ENCODE measurements around the gene TMIGD1.

TMIGD1 gene

DNA sequence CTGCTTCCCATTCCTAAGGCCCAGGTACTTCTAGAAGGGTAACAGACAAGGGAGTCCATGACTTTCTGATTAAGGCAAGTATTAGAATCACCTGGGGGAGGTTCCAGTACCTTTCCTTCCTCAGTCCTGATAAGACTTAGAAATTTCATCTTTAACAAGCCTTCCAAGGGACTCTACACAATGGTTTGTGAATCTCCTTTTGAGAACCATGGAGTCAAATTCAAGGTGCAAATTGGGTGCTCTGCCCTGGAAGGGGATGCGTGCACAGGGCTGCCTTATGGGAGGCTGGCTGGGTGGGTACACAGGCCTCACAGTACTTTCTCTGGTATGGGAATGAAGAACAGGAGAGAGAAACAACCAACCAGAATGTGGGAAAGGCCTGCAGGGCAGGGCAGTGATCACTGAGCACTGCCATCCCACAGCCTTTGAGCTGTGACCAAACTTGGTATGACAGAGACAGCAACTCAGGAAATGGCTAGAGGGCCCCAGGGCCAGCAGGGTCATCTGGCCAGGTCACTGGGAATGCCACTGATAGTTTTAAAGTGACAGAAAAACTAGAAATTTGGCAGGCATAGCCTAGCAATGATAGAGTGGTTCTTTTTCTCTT, 3.6 kb upstream of the TMIGD1 start:
- no peaks in the 10 kb centered on the region for H3K36me3 ChIP-seq (ENCODE audit: control insufficient read depth, insufficient read depth, low read length)
- no peak overlapping the region for H3K9ac ChIP-seq (ENCODE audit: low read length)

DNA sequence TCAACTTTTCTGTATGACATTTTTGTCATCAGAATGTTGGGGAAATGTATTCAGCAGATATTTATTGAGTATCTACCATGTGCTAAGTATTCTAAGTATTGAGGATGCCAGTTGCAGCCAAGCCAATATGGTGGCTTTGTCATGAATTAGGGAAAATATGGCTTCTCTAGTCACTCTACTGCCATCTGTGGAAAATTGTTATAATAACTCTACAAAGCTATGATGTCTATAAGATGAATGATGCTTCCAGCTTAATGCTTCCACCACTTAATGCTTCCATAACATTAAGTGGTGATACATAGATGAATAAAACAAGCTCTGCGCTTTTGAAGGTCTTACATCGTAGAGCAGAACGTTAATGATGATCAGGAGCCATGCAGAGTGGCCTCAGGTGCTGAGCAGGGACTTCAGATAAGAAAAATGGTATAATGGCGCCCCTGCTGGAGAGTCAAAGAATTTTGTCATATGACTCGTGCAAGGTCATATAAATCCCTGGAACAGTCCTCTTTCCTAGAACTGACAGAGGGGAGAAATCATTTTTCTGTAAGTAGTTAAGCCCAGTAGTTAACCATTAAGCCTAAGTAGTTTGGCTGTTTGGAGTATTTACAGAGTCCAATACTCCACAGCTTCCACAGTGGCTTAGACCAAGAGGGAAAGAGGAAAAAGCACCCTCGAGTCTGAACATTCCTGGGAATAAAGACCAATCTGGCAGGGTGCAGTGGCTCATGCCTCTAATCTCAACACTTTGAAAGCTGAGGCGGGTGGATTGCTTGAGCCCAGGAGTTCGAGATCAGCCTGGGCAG, 2.7 kb upstream of the TMIGD1 start:
- Histone ChIP-seq H3K4me3 (ENCODE audit: low read length) (no peak overlapping the region), H3K27me3 (ENCODE audit: control insufficient read depth, insufficient read depth, low read length) (no peaks in the 10 kb centered on the region), H3K4me1 (ENCODE audit: control insufficient read depth, insufficient read depth, low read length) (no peaks in the 10 kb centered on the region), H3K36me3 (ENCODE audit: control insufficient read depth, insufficient read depth, low read length) (no peaks in the 10 kb centered on the region), H3K27ac (ENCODE audit: low read depth, low read length) (no peak overlapping the region), H3K9ac (ENCODE audit: low read length) (no peak overlapping the region)

More for the DNA sequence above, 3.6 kb upstream of the TMIGD1 start:
- H3K4me3 ChIP-seq (ENCODE audit: low read length) = no peak overlapping the region
- H3K27me3 ChIP-seq (ENCODE audit: control insufficient read depth, insufficient read depth, low read length) = no peaks in the 10 kb centered on the region
- H3K27ac ChIP-seq (ENCODE audit: low read depth, low read length) = no peak overlapping the region
- H3K4me1 ChIP-seq (ENCODE audit: control insufficient read depth, insufficient read depth, low read length) = no peaks in the 10 kb centered on the region

DNA sequence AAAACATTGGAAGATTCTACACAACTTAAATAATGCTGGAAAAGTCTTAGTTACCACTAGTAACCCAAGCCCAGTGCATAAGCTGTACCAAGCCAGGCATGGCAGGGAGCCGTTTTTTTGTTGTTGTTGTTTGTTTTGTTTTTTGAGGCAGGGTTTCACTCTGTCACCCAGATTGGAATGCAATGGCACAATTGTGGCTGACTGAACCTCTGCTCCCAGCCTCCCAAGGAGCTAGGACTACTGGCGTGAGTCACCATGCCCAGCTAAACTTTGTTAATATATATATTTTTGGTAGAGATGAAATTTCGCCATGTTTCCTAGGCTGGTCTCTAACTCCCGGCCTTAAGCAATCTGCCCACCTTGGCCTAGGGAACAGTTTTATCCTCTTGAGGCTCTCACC, 564 bp upstream of the TMIGD1 start:
- Histone ChIP-seq H3K4me1 (ENCODE audit: control insufficient read depth, insufficient read depth, low read length) (no peaks in the 10 kb centered on the region), H3K4me3 (ENCODE audit: low read length) (no peak overlapping the region), H3K36me3 (ENCODE audit: control insufficient read depth, insufficient read depth, low read length) (no peaks in the 10 kb centered on the region), H3K27me3 (ENCODE audit: control insufficient read depth, insufficient read depth, low read length) (no peaks in the 10 kb centered on the region), H3K9ac (ENCODE audit: low read length) (no peak overlapping the region), H3K27ac (ENCODE audit: low read depth, low read length) (no peak overlapping the region)

DNA sequence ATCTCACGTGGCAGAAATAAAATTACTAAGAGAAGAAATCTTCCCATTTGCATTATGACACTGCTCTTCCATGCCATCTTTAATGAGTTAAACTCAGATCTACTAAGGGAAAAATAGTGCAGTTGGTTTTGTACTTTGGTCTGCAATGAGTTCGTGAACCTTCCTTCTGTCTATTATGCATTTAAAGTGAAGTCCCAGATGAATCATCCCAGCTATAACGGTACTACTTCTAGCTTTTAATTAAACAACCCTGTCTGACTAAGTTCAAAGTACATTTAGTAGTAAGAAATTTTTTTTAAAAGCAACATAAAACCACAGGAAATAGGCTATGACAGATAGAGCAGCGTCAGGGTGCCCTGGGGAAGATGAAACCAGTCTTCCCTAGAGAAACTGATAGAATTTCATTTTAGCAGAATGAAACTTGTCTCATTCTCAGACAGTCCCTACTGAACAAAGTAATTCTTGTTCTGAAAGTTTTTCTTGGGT, 1.8 kb downstream of the TMIGD1 start:
- Histone ChIP-seq H3K9ac (ENCODE audit: low read length) (no peak overlapping the region), H3K4me1 (ENCODE audit: control insufficient read depth, insufficient read depth, low read length) (no peaks in the 10 kb centered on the region), H3K27me3 (ENCODE audit: control insufficient read depth, insufficient read depth, low read length) (no peaks in the 10 kb centered on the region), H3K27ac (ENCODE audit: low read depth, low read length) (no peak overlapping the region), H3K4me3 (ENCODE audit: low read length) (no peak overlapping the region), H3K36me3 (ENCODE audit: control insufficient read depth, insufficient read depth, low read length) (no peaks in the 10 kb centered on the region)

DNA sequence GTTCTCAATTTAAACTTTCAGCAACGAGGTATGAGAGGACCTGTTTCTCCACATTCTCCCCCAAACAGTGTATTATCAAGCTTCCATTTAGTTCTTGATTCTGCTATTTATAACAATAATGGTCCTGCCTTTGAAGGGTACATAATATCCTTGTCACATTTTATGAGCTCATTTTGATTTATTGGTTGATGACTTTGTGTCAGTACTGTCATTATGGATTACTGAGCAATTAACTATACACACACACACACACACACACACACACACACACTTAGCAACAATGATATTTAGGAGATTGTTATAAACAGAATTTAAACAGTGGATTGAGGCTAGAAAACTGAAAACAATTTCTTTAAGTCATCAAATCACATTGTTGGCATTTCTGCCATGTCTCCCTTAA, 7.0 kb downstream of the TMIGD1 start:
- Histone ChIP-seq H3K27me3 (ENCODE audit: control insufficient read depth, insufficient read depth, low read length) (no peaks in the 10 kb centered on the region), H3K9ac (ENCODE audit: low read length) (no peak overlapping the region), H3K27ac (ENCODE audit: low read depth, low read length) (no peak overlapping the region), H3K36me3 (ENCODE audit: control insufficient read depth, insufficient read depth, low read length) (no peaks in the 10 kb centered on the region), H3K4me1 (ENCODE audit: control insufficient read depth, insufficient read depth, low read length) (no peaks in the 10 kb centered on the region), H3K4me3 (ENCODE audit: low read length) (no peak overlapping the region)

DNA sequence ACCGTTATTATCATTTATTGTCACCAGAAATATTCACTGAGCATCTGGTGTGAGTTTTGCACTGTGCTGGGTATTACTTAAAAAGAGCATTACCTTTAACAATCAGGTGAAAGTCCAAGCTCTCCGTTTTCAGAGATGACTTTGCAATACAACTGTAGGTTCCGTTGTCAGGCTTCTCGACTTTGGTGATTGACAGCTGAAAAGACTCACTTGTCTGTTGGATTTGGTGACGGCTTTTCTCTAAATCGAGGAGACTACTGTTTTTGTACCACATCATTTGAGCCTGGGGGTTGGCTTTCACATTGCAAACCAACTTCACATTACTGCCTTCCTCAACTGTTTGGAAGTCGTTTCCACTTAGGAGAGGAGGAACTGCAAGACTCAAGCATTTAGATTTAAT, 9.1 kb downstream of the TMIGD1 start:
- H3K27ac ChIP-seq (ENCODE audit: low read depth, low read length) = no peak overlapping the region
- no peak overlapping the region for H3K4me3 ChIP-seq (ENCODE audit: low read length)
- H3K9ac ChIP-seq (ENCODE audit: low read length) = no peak overlapping the region
- no peaks in the 10 kb centered on the region for H3K27me3 ChIP-seq (ENCODE audit: control insufficient read depth, insufficient read depth, low read length)
- no peaks in the 10 kb centered on the region for H3K4me1 ChIP-seq (ENCODE audit: control insufficient read depth, insufficient read depth, low read length)
- H3K36me3 ChIP-seq (ENCODE audit: control insufficient read depth, insufficient read depth, low read length) = no peaks in the 10 kb centered on the region

DNA sequence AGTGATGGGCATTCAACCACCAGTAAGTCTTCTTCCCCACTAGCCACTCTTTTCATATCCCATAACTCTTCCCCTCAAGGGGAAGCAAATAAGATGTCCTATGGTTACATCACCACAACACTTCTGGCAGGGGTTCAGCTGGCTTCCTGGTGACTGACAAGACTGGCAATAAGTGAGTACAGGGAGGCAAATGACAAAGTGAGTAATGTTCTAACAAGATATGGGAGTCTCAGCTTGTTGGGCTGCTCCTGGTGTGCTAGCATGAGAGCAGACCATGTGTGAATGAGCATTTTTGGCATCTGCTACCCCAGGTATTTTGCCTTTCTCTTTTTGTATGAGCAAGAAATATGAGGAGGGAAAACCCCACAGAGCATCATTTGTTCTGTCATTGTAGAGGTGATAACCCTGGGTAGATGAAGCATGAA, 9.9 kb downstream of the TMIGD1 start:
- no peak overlapping the region for H3K27ac ChIP-seq (ENCODE audit: low read depth, low read length)
- no peaks in the 10 kb centered on the region for H3K36me3 ChIP-seq (ENCODE audit: control insufficient read depth, insufficient read depth, low read length)

DNA sequence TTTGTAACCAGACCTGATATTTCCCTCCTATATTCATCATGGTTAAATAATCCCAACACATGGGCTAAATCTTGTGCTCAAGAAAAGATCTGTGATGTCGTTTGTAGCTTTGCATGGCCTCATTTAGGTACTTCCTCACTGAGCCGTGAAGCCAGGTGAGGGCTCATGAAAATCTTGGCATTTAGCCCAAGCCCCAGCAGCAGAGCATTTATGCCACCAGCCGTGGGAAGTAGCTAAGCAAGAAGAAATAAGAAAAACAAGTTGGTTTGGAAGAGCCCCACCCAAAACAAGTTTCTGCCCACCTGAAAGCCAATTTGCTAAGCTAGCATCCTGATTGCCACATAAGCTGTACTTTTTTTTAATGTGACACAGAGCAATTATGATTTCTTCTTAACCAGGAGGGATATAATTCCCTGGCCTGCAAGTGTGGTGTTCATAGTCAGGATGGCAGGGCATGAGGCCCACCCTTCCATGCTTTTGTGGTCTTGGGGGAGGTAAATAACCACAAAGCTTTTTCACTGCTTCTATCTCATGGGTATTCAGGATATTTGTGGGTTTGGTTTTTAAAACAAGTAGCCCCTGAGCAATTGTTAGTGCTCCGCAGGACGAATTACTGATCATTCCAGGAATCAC, 10.5 kb downstream of the TMIGD1 start:
- Histone ChIP-seq H3K4me1 (ENCODE audit: control insufficient read depth, insufficient read depth, low read length) (no peaks in the 10 kb centered on the region), H3K9ac (ENCODE audit: low read length) (no peak overlapping the region), H3K27ac (ENCODE audit: low read depth, low read length) (no peak overlapping the region), H3K4me3 (ENCODE audit: low read length) (no peak overlapping the region), H3K27me3 (ENCODE audit: control insufficient read depth, insufficient read depth, low read length) (no peaks in the 10 kb centered on the region), H3K36me3 (ENCODE audit: control insufficient read depth, insufficient read depth, low read length) (no peaks in the 10 kb centered on the region)

More for the DNA sequence above, 9.9 kb downstream of the TMIGD1 start:
- Histone ChIP-seq H3K4me1 (ENCODE audit: control insufficient read depth, insufficient read depth, low read length) (no peaks in the 10 kb centered on the region), H3K4me3 (ENCODE audit: low read length) (no peak overlapping the region), H3K27me3 (ENCODE audit: control insufficient read depth, insufficient read depth, low read length) (no peaks in the 10 kb centered on the region), H3K9ac (ENCODE audit: low read length) (no peak overlapping the region)

DNA sequence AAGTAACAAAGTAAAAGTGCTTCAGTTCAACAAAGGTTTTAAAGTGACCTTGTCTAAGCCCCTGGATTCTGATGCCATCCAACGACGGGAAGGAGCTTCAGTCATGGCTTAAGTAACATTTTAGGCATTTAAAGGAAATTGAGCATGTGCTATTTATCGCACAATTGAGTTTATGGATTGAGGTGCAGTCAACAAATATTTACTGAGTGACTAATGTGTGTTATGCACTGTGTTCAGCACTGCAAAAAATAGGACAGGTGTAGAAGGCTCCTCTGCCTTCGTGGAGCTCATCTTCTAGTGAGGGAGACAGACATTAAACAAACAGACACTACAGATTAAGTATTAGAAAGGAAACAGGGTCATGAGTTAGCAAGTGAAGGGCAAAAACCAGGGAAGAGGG, 12.5 kb downstream of the TMIGD1 start:
- Histone ChIP-seq H3K4me1 (ENCODE audit: control insufficient read depth, insufficient read depth, low read length) (peaks cover 2% of the 10 kb centered on the region), H3K27me3 (ENCODE audit: control insufficient read depth, insufficient read depth, low read length) (no peaks in the 10 kb centered on the region), H3K36me3 (ENCODE audit: control insufficient read depth, insufficient read depth, low read length) (no peaks in the 10 kb centered on the region)

DNA sequence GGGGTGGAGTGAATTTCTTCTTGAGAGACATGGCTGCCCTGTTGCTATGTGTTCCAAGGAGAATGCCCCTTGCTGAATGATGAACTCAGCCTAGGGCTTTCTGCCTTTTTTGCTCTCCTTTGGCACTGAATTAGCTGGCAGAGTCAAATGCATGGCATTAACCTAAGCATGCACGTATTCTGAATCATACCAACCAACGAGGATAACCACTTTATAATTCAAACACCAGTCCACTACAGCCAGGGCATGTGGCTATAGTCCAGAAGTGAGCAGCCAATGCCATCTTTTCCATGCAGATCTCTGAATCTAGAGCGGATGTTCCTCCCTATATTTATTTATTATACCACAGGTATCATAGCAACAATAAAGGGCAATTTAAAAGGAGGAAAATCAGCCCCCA, 15.7 kb downstream of the TMIGD1 start:
- Histone ChIP-seq H3K9ac (ENCODE audit: low read length) (no peak overlapping the region), H3K36me3 (ENCODE audit: control insufficient read depth, insufficient read depth, low read length) (no peaks in the 10 kb centered on the region), H3K4me1 (ENCODE audit: control insufficient read depth, insufficient read depth, low read length) (peaks cover 2% of the 10 kb centered on the region), H3K27me3 (ENCODE audit: control insufficient read depth, insufficient read depth, low read length) (no peaks in the 10 kb centered on the region), H3K27ac (ENCODE audit: low read depth, low read length) (no peak overlapping the region), H3K4me3 (ENCODE audit: low read length) (no peak overlapping the region)

More for the DNA sequence above, 12.5 kb downstream of the TMIGD1 start:
- Histone ChIP-seq H3K4me3 (ENCODE audit: low read length) (no peak overlapping the region), H3K27ac (ENCODE audit: low read depth, low read length) (no peak overlapping the region), H3K9ac (ENCODE audit: low read length) (no peak overlapping the region)

DNA sequence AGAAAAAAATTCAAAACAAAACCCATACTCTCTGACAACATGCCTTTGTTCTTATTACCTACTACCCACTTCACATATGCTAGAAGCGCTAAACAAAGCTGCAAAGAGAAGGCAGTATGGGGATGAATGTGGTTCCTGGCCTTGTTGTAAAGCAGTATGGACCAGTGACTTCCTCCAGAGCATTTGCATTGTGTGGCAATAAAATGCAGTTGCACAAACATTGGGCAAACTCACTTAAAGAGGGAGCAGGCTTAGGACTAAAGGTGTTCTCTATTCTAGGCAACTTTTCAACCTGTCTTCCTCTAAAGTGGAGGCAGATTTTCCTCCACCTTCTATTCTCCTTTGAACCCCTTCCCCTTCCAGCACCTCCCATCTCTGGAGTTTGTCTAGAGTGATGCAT, 17.1 kb downstream of the TMIGD1 start:
- Histone ChIP-seq H3K27ac (ENCODE audit: low read depth, low read length) (no peak overlapping the region), H3K4me1 (ENCODE audit: control insufficient read depth, insufficient read depth, low read length) (peaks cover 2% of the 10 kb centered on the region), H3K4me3 (ENCODE audit: low read length) (no peak overlapping the region)

DNA sequence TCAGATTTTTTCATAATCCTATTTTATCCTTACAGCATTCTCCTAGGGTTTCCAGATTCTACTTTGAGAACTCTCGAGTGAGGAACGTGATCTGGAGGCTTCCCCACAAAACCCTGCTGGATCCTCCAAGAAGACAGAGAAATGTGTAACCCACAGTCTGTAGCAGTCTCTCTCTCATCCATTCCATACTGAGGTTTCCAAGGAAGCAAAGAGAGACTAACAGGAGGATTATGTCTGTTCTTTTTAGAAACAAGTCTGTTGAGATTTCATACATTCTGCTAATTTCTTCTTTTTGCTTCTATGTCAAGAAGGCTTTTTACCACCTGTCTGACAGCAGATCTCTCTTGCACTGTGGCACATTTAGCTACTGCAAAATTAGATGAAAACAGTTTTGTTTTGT, 18.8 kb downstream of the TMIGD1 start:
- Histone ChIP-seq H3K4me3 (ENCODE audit: low read length) (no peak overlapping the region), H3K27me3 (ENCODE audit: control insufficient read depth, insufficient read depth, low read length) (no peaks in the 10 kb centered on the region), H3K9ac (ENCODE audit: low read length) (no peak overlapping the region), H3K27ac (ENCODE audit: low read depth, low read length) (no peak overlapping the region), H3K4me1 (ENCODE audit: control insufficient read depth, insufficient read depth, low read length) (peaks cover 2% of the 10 kb centered on the region), H3K36me3 (ENCODE audit: control insufficient read depth, insufficient read depth, low read length) (no peaks in the 10 kb centered on the region)

More for the DNA sequence above, 17.1 kb downstream of the TMIGD1 start:
- H3K27me3 ChIP-seq (ENCODE audit: control insufficient read depth, insufficient read depth, low read length) = no peaks in the 10 kb centered on the region
- no peaks in the 10 kb centered on the region for H3K36me3 ChIP-seq (ENCODE audit: control insufficient read depth, insufficient read depth, low read length)
- no peak overlapping the region for H3K9ac ChIP-seq (ENCODE audit: low read length)

Measured in rectal smooth muscle tissue (tissue), 1 donor.